HFF-Myc (cell line): ENCODE measurements around the gene TRIM15.
"Not testable (repeated sequence)": the region's sequence is repeated elsewhere in the genome, so short reads cannot be mapped to it uniquely, and the experiment has no call there.

Experiments
- DNase-seq: peaks from one replicate; pipeline ENCODE4 v3.0.0-alpha.2; 2011; ENCODE audit warnings: low read depth; ENCODE audit errors: extremely low read depth
- H3K4me3 ChIP-seq: replicated peaks from 2 replicates; pipeline ENCODE4 v1.5.1; 2011; ENCODE audit warnings: low read depth, mild to moderate bottlenecking, control low read depth, low read length
- TF ChIP-seq, protein P1 (sequence below): IDR thresholded peaks from 2 replicates; pipeline ENCODE4 v1.5.1; 2012; ENCODE audit warnings: mild to moderate bottlenecking, low read depth, low read length, control low read depth; ENCODE audit errors: missing control alignments

Gene TRIM15

GRCh38 chr6:30135757-30136156 is 27.6 kb upstream of the TRIM15 start, which contains the start of gene TRIM40:
TSS of gene TRIM40 (plus strand) at chr6:30136140. CDS start at chr6:30137037, 897 bp downstream.
- TF ChIP-seq, protein P1, sequence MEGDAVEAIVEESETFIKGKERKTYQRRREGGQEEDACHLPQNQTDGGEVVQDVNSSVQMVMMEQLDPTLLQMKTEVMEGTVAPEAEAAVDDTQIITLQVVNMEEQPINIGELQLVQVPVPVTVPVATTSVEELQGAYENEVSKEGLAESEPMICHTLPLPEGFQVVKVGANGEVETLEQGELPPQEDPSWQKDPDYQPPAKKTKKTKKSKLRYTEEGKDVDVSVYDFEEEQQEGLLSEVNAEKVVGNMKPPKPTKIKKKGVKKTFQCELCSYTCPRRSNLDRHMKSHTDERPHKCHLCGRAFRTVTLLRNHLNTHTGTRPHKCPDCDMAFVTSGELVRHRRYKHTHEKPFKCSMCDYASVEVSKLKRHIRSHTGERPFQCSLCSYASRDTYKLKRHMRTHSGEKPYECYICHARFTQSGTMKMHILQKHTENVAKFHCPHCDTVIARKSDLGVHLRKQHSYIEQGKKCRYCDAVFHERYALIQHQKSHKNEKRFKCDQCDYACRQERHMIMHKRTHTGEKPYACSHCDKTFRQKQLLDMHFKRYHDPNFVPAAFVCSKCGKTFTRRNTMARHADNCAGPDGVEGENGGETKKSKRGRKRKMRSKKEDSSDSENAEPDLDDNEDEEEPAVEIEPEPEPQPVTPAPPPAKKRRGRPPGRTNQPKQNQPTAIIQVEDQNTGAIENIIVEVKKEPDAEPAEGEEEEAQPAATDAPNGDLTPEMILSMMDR, result no peak
- no peak within 1 kb of the TSS for H3K4me3 ChIP-seq
- no peak for DNase-seq

DNA sequence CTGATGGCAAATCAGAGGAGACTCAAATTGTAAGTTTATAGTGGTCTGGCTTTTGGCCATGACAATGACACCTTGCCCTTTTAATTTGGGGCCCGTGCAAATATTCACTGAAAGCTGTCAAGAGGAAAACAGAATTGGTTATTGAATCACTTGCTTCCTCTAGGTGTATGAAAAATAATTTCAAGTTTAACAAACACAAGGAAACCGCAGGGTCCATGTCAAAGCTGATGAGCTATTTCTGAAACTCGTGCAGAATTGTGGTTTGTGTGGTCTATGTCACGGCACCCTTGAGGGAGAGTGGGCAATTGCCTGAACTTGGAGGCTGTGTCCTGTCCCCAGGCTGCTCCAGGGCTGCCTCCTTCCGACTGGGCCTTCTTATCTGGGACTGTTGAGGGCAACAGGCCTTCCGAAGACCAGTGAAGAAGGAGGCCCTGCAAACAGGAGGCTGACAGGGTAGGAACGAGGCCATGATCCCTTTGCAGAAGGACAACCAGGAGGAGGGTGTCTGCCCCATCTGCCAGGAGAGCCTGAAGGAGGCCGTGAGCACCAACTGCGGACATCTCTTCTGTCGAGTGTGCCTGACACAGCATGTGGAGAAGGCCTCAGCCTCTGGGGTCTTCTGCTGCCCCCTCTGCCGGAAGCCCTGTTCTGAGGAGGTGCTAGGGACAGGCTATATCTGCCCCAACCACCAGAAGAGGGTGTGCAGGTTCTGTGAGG is 26.6 kb upstream of the TRIM15 start:
- no peak overlapping the region for H3K4me3 ChIP-seq
- TF ChIP-seq, protein P1, result no peak
- DNase-seq, result no peak

DNA sequence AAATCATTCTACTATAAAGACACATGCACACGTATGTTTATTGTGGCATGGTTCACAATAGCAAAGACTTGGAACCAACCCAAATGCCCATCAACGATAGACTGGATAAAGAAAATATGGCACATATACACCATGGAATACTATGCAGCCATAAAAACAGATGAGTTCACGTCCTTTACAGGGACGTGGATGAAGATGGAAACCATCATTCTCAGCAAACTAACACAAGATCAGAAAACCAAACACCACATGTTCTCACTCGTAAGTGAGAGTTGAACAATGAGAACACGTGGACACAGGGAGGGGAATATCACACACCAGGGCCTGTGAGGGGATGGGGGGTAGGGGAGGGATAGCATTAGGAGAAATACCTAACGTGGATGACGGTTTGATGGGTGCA is 23.1 kb upstream of the TRIM15 start:
- not testable (repeated sequence) for DNase-seq, H3K4me3 ChIP-seq

DNA sequence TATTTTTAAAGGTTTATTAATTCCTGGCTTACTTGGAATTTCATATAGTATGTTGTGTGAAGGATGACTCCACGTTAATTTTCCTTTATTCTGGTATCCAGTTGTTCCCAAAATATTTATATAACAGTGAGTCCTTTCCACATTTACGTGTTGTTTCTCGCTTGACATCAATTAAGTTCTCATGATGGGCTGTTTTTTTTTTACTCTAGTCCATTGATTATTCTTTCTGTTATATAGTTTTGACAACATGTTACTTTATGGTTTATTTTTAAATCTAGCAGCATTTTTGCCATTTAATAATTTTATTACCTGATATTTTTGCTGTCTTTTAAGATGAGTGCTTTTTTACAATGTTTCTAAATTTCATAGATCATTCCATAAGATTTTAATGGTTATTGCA is 20.7 kb upstream of the TRIM15 start:
- TF ChIP-seq, protein P1, result no peak
- DNase-seq, result no peak
- H3K4me3 ChIP-seq, result no peak overlapping the region

DNA sequence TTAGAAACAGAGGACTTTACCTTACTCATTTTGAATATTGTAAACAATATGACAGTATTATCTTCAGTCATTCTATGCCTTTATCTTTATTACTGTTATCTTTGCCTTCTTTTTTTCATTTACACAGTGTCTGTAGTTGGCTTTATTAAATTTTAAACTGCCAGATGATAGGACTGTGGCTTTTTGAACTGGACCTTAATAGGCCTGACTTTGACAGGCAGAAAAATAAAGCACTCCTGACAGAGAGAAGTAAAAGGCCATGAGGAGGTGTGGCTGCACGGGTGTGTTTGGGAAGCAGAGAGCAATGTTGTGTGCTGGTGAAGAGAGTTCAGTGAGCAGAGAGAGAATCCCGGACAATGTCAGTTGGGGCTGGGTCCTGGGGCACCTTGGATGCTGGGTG is 19.6 kb upstream of the TRIM15 start:
- TF ChIP-seq, protein P1, result no peak
- DNase-seq, result no peak
- H3K4me3 ChIP-seq, result no peak overlapping the region

GRCh38 chr6:30144811-30145210 is 18.5 kb upstream of the TRIM15 start:
- TF ChIP-seq, protein P1, result no peak
- DNase-seq, result no peak
- no peak overlapping the region for H3K4me3 ChIP-seq

DNA sequence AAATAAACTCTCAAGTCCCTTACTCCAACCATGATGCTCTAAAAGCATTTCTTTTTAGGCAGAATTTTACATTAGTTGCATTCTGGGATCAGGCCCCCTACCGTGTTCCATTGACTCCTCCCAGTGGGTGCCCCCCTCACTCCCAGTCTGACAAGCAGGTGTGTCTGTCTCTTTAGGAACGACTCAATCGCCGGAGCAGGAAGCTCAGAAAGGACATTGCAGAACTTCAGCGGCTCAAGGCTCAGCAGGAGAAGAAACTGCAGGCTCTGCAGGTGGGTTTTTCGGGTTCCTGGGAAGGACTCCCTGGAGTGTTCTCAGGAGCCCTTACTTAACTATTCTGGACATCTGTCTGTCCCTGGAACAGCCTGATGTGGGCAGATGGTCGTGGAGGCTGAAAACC is 17.5 kb upstream of the TRIM15 start:
- no peak for DNase-seq
- H3K4me3 ChIP-seq, result no peak overlapping the region
- TF ChIP-seq, protein P1, result no peak
